HEK293 (cell line): ENCODE results near the gene IL23R.
"Not testable (repeated sequence)": the region's sequence is repeated elsewhere in the genome, so short reads cannot be mapped to it uniquely, and the experiment has no call there.

Source experiments
- SCRT2 ChIP-seq: fragments of 450-650 bp; formaldehyde crosslinking; IDR thresholded peaks from 2 replicates; pipeline ENCODE4 v1.5.1; 2016; ENCODE audit warnings: missing biosample characterization, missing genetic modification characterization
- ZFP37 ChIP-seq: fragments of 450-650 bp; formaldehyde crosslinking; IDR thresholded peaks from 2 replicates; pipeline ENCODE4 v1.5.1; 2016; ENCODE audit warnings: missing biosample characterization, missing genetic modification characterization
- ZNF10 ChIP-seq: fragments of 450-650 bp; formaldehyde crosslinking; IDR thresholded peaks from 2 replicates; pipeline ENCODE4 v1.5.1; 2017; ENCODE audit warnings: missing biosample characterization, missing genetic modification characterization
- ZNF23 ChIP-seq: fragments of 450-650 bp; formaldehyde crosslinking; IDR thresholded peaks from 2 replicates; pipeline ENCODE4 v1.5.1; 2016; ENCODE audit warnings: missing biosample characterization, missing genetic modification characterization, borderline replicate concordance
- ZNF596 ChIP-seq: fragments of 450-650 bp; IDR thresholded peaks from 2 replicates; pipeline ENCODE4 v1.5.0; 2018; ENCODE audit warnings: missing biosample characterization, mild to moderate bottlenecking, missing genetic modification characterization, moderate library complexity
- ZNF768 ChIP-seq: fragments of 450-650 bp; formaldehyde crosslinking; IDR thresholded peaks from 2 replicates; pipeline ENCODE4 v1.5.1; 2018; ENCODE audit warnings: missing biosample characterization, mild to moderate bottlenecking, missing genetic modification characterization
- TF ChIP-seq, protein P1 (sequence below): fragments of 450-650 bp; formaldehyde crosslinking; conservative IDR thresholded peaks from 2 replicates; pipeline ENCODE4 v1.5.1; 2016; ENCODE audit warnings: low read depth, missing biosample characterization, missing genetic modification characterization
- TF ChIP-seq, protein P2 (sequence below): fragments of 450-650 bp; formaldehyde crosslinking; IDR thresholded peaks from 2 replicates; pipeline ENCODE4 v1.5.1; 2016; ENCODE audit warnings: missing biosample characterization, missing genetic modification characterization
- TF ChIP-seq, protein P3 (sequence below): fragments of 450-650 bp; formaldehyde crosslinking; IDR thresholded peaks from 2 replicates; pipeline ENCODE4 v1.5.1; 2016; ENCODE audit warnings: missing biosample characterization, missing genetic modification characterization, borderline replicate concordance
- TF ChIP-seq, protein P4 (sequence below): fragments of 450-650 bp; formaldehyde crosslinking; IDR thresholded peaks from 2 replicates; pipeline ENCODE4 v1.5.1; 2016; ENCODE audit warnings: missing biosample characterization, missing genetic modification characterization

DNA sequence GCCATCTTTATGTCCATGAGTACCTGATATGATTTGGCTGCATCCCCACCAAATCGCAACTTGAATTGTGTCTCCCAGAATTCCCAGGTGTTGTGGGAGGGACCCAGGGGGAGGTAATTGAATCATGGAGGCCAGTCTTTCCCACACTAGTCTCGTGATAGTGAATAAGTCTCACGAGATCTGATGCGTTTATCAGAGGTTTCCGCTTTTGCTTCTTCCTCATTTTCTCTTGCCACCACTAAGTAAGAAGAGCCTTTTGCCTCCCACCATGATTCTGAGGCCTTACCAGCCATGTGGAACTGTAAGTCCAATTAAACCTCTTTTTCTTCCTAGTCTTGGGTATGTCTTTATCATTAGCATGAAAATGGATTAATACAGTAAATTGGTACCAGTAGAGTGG lies 41.1 kb downstream of the IL23R start:
- not testable (repeated sequence) for TF ChIP-seq ZNF10 (tag by site-specific recombination); ZFP37 (tag by site-specific recombination); ZNF768 (tag by site-specific recombination); SCRT2 (tag by site-specific recombination); ZNF23 (tag by site-specific recombination); ZNF596
- TF ChIP-seq, protein P1, sequence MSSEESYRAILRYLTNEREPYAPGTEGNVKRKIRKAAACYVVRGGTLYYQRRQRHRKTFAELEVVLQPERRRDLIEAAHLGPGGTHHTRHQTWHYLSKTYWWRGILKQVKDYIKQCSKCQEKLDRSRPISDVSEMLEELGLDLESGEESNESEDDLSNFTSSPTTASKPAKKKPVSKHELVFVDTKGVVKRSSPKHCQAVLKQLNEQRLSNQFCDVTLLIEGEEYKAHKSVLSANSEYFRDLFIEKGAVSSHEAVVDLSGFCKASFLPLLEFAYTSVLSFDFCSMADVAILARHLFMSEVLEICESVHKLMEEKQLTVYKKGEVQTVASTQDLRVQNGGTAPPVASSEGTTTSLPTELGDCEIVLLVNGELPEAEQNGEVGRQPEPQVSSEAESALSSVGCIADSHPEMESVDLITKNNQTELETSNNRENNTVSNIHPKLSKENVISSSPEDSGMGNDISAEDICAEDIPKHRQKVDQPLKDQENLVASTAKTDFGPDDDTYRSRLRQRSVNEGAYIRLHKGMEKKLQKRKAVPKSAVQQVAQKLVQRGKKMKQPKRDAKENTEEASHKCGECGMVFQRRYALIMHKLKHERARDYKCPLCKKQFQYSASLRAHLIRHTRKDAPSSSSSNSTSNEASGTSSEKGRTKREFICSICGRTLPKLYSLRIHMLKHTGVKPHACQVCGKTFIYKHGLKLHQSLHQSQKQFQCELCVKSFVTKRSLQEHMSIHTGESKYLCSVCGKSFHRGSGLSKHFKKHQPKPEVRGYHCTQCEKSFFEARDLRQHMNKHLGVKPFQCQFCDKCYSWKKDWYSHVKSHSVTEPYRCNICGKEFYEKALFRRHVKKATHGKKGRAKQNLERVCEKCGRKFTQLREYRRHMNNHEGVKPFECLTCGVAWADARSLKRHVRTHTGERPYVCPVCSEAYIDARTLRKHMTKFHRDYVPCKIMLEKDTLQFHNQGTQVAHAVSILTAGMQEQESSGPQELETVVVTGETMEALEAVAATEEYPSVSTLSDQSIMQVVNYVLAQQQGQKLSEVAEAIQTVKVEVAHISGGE (tag by site-specific recombination), result not testable (repeated sequence)
- TF ChIP-seq, protein P2, sequence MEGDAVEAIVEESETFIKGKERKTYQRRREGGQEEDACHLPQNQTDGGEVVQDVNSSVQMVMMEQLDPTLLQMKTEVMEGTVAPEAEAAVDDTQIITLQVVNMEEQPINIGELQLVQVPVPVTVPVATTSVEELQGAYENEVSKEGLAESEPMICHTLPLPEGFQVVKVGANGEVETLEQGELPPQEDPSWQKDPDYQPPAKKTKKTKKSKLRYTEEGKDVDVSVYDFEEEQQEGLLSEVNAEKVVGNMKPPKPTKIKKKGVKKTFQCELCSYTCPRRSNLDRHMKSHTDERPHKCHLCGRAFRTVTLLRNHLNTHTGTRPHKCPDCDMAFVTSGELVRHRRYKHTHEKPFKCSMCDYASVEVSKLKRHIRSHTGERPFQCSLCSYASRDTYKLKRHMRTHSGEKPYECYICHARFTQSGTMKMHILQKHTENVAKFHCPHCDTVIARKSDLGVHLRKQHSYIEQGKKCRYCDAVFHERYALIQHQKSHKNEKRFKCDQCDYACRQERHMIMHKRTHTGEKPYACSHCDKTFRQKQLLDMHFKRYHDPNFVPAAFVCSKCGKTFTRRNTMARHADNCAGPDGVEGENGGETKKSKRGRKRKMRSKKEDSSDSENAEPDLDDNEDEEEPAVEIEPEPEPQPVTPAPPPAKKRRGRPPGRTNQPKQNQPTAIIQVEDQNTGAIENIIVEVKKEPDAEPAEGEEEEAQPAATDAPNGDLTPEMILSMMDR (tag by site-specific recombination), result not testable (repeated sequence)
- TF ChIP-seq, protein P3, sequence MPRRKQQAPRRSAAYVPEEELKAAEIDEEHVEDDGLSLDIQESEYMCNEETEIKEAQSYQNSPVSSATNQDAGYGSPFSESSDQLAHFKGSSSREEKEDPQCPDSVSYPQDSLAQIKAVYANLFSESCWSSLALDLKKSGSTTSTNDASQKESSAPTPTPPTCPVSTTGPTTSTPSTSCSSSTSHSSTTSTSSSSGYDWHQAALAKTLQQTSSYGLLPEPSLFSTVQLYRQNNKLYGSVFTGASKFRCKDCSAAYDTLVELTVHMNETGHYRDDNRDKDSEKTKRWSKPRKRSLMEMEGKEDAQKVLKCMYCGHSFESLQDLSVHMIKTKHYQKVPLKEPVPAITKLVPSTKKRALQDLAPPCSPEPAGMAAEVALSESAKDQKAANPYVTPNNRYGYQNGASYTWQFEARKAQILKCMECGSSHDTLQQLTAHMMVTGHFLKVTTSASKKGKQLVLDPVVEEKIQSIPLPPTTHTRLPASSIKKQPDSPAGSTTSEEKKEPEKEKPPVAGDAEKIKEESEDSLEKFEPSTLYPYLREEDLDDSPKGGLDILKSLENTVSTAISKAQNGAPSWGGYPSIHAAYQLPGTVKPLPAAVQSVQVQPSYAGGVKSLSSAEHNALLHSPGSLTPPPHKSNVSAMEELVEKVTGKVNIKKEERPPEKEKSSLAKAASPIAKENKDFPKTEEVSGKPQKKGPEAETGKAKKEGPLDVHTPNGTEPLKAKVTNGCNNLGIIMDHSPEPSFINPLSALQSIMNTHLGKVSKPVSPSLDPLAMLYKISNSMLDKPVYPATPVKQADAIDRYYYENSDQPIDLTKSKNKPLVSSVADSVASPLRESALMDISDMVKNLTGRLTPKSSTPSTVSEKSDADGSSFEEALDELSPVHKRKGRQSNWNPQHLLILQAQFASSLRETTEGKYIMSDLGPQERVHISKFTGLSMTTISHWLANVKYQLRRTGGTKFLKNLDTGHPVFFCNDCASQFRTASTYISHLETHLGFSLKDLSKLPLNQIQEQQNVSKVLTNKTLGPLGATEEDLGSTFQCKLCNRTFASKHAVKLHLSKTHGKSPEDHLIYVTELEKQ, result not testable (repeated sequence)
- TF ChIP-seq, protein P4, sequence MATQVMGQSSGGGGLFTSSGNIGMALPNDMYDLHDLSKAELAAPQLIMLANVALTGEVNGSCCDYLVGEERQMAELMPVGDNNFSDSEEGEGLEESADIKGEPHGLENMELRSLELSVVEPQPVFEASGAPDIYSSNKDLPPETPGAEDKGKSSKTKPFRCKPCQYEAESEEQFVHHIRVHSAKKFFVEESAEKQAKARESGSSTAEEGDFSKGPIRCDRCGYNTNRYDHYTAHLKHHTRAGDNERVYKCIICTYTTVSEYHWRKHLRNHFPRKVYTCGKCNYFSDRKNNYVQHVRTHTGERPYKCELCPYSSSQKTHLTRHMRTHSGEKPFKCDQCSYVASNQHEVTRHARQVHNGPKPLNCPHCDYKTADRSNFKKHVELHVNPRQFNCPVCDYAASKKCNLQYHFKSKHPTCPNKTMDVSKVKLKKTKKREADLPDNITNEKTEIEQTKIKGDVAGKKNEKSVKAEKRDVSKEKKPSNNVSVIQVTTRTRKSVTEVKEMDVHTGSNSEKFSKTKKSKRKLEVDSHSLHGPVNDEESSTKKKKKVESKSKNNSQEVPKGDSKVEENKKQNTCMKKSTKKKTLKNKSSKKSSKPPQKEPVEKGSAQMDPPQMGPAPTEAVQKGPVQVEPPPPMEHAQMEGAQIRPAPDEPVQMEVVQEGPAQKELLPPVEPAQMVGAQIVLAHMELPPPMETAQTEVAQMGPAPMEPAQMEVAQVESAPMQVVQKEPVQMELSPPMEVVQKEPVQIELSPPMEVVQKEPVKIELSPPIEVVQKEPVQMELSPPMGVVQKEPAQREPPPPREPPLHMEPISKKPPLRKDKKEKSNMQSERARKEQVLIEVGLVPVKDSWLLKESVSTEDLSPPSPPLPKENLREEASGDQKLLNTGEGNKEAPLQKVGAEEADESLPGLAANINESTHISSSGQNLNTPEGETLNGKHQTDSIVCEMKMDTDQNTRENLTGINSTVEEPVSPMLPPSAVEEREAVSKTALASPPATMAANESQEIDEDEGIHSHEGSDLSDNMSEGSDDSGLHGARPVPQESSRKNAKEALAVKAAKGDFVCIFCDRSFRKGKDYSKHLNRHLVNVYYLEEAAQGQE (tag by site-specific recombination), result not testable (repeated sequence)
